ACC112 (cell line): ENCODE data around the gene GDNF.
A peak's percentile ranks its signal among the peaks of the same experiment; 100 is the strongest.

Experiments
- H2AFZ ChIP-seq: fragments of 200-600 bp; sonication (generic); one replicate; pipeline ENCODE4 v1.6.0; 2017; ENCODE audit warnings: antibody characterized with exemption, low read length; ENCODE audit not compliant: unreplicated experiment
- H3K27ac ChIP-seq: fragments of 200-600 bp; sonication (generic); 2 replicates; pipeline ENCODE4 v1.5.1; 2014; ENCODE audit warnings: low read depth, mild to moderate bottlenecking, antibody characterized with exemption, low read length, moderate library complexity
- H3K27me3 ChIP-seq: fragments of 200-600 bp; sonication (generic); 2 replicates; pipeline ENCODE4 v1.6.1; 2014; ENCODE audit warnings: mild to moderate bottlenecking, antibody characterized with exemption, low read length, moderate library complexity, mixed read lengths; ENCODE audit not compliant: insufficient read depth
- H3K36me3 ChIP-seq: fragments of 200-600 bp; sonication (generic); 2 replicates; pipeline ENCODE4 v1.6.1; 2016; ENCODE audit warnings: mild to moderate bottlenecking, antibody characterized with exemption, low read length, moderate library complexity, mixed read lengths; ENCODE audit not compliant: insufficient read depth
- H3K4me1 ChIP-seq: fragments of 200-600 bp; sonication (generic); one replicate; pipeline ENCODE4 v1.6.1; 2016; ENCODE audit warnings: low read length, mixed read lengths; ENCODE audit not compliant: insufficient read depth, unreplicated experiment, control insufficient read depth
- H3K4me3 ChIP-seq: fragments of 200-600 bp; sonication (generic); 2 replicates; pipeline ENCODE4 v1.5.1; 2014; ENCODE audit warnings: mild to moderate bottlenecking, low read depth, low read length
- H3K79me2 ChIP-seq: fragments of 200-600 bp; sonication (generic); one replicate; pipeline ENCODE4 v1.6.0; 2016; ENCODE audit warnings: low read length; ENCODE audit not compliant: control insufficient read depth, unreplicated experiment, insufficient read depth

GDNF gene

GRCh38 chr5:37836592-37837413 lies 3.0 kb downstream of the GDNF start:
- H3K27ac ChIP-seq = no peak overlapping the region
- H3K4me1 ChIP-seq = peaks cover 4% of the 10 kb centered on the region
- H3K27me3 ChIP-seq = peaks cover 86% of the 10 kb centered on the region
- no peaks in the 10 kb centered on the region for H3K79me2 ChIP-seq
- peak overlapping the region; percentile 88 for H2AFZ ChIP-seq
- no peaks in the 10 kb centered on the region for H3K36me3 ChIP-seq
- H3K4me3 ChIP-seq = peak overlapping the region; percentile 77

GRCh38 chr5:37836235-37836591 lies 3.6 kb downstream of the GDNF start:
- H3K79me2 ChIP-seq = no peaks in the 10 kb centered on the region
- H3K27ac ChIP-seq = no peak overlapping the region
- peak overlapping the region; percentile 77 for H3K4me3 ChIP-seq
- no peaks in the 10 kb centered on the region for H3K36me3 ChIP-seq
- peaks cover 86% of the 10 kb centered on the region for H3K27me3 ChIP-seq
- peaks cover 4% of the 10 kb centered on the region for H3K4me1 ChIP-seq
- peak overlapping the region; percentile 88 for H2AFZ ChIP-seq

- Histone ChIP-seq H3K79me2 (no peaks in the 10 kb centered on the region), H3K27me3 (peaks cover 85% of the 10 kb centered on the region), H2AFZ (no peak overlapping the region), H3K36me3 (no peaks in the 10 kb centered on the region), H3K4me1 (peaks cover 4% of the 10 kb centered on the region), H3K27ac (no peak overlapping the region), H3K4me3 (no peak overlapping the region)
These were observed 4.4 kb downstream of the GDNF start for GRCh38 chr5:37835380-37835973.

- Histone ChIP-seq H3K27ac (no peak overlapping the region), H3K4me3 (no peak overlapping the region), H3K36me3 (no peaks in the 10 kb centered on the region), H3K79me2 (no peaks in the 10 kb centered on the region), H3K4me1 (peaks cover 4% of the 10 kb centered on the region), H3K27me3 (peaks cover 88% of the 10 kb centered on the region), H2AFZ (no peak overlapping the region)
These were observed 5.1 kb downstream of the GDNF start for GRCh38 chr5:37834542-37835379.

- no peaks in the 10 kb centered on the region for H3K36me3 ChIP-seq
- H3K79me2 ChIP-seq = no peaks in the 10 kb centered on the region
- H3K4me3 ChIP-seq = no peak overlapping the region
- no peak overlapping the region for H3K27ac ChIP-seq
- H3K27me3 ChIP-seq = peaks cover 87% of the 10 kb centered on the region
- H2AFZ ChIP-seq = no peak overlapping the region
- peaks cover 4% of the 10 kb centered on the region for H3K4me1 ChIP-seq
These were observed 5.9 kb downstream of the GDNF start for GRCh38 chr5:37833990-37834389.

- Histone ChIP-seq H3K27ac (no peak overlapping the region), H3K27me3 (peaks cover 79% of the 10 kb centered on the region), H3K4me3 (no peak overlapping the region), H3K79me2 (no peaks in the 10 kb centered on the region), H2AFZ (no peak overlapping the region), H3K36me3 (no peaks in the 10 kb centered on the region), H3K4me1 (no peaks in the 10 kb centered on the region)
These were observed 7.9 kb downstream of the GDNF start for GRCh38 chr5:37831821-37832534.

GRCh38 chr5:37830348-37830747 lies 9.5 kb downstream of the GDNF start:
- H3K4me3 ChIP-seq = no peak overlapping the region
- no peaks in the 10 kb centered on the region for H3K36me3 ChIP-seq
- no peak overlapping the region for H3K27ac ChIP-seq
- H2AFZ ChIP-seq = no peak overlapping the region
- peaks cover 73% of the 10 kb centered on the region for H3K27me3 ChIP-seq
- H3K79me2 ChIP-seq = no peaks in the 10 kb centered on the region
- no peaks in the 10 kb centered on the region for H3K4me1 ChIP-seq

- Histone ChIP-seq H3K79me2 (no peaks in the 10 kb centered on the region), H3K27ac (no peak overlapping the region), H3K27me3 (peaks cover 40% of the 10 kb centered on the region), H3K36me3 (no peaks in the 10 kb centered on the region), H3K4me3 (no peak overlapping the region), H3K4me1 (no peaks in the 10 kb centered on the region), H2AFZ (no peak overlapping the region)
These were observed 14.4 kb downstream of the GDNF start for GRCh38 chr5:37825334-37825915.

- Histone ChIP-seq H3K4me3 (no peak overlapping the region), H3K4me1 (no peaks in the 10 kb centered on the region), H3K27ac (no peak overlapping the region), H3K27me3 (peaks cover 27% of the 10 kb centered on the region), H3K36me3 (no peaks in the 10 kb centered on the region), H2AFZ (no peak overlapping the region), H3K79me2 (no peaks in the 10 kb centered on the region)
These were observed 16.2 kb downstream of the GDNF start for GRCh38 chr5:37823433-37824152.
